Heart left ventricle (tissue), 13 donors: ENCODE results near the gene TLE2.

Source experiments
- CTCF ChIP-seq, 12 donors: fragments of 200-600 bp; sonication (generic) in 4 of 12; IDR thresholded peaks; one replicate each; pipeline versions ENCODE4 v1.5.0 to v1.8.0; 2018 to 2022; ENCODE audit warnings: antibody characterized with exemption in 12 of 12, mild to moderate bottlenecking in 5 of 12
- POLR2A ChIP-seq, 2 donors: fragments of 450-650 bp; IDR thresholded peaks; one replicate each; pipeline ENCODE4 v1.6.1; 2017; ENCODE audit warnings: antibody characterized with exemption in 2 of 2, mild to moderate bottlenecking in 2 of 2, moderate library complexity in 2 of 2
- donor health status: ischemic (EF 13 %, LVEDD 7.1; RV severe dilation, severe dysfunction).
- donor health status: DM: no; HTN: yes; CAD: no.
- donor health status: DM: no; HTN: no; CAD: no.
- donor health status: ischemic (EF 25% LVEDD 6.9; RV normal size, moderate dysfunction).
- donor health status: ischemic (EF 25% LVEDD 5.7; RV mildly dilated, moderate dysfunction).
- donor health status: ischemic (EF 35%, LVEDD 5.7; RV mildly dilated, moderate dysfunction).
- donor health status: nonischemic (EF 11% LVEDD 7.7; RV severe dilation, severe dysfunction).
- donor health status: DM: yes; HTN: yes; CAD: no.
- donor health status: PGD.
- donor health status: ischemic (EF 29% LVEDD 5.4; RV normal size, mild dysfunction).
- donor health status: nonischemic (EF 23%, LVEDD 6.1; RV moderate dilation, normal function).

- no peak for TF ChIP-seq CTCF (IDR thresholded peaks at IDR 0.05)
- no peak for TF ChIP-seq POLR2A (IDR thresholded peaks at IDR 0.05)
Measured at GRCh38 chr19:2993579-2993978, 35.5 kb downstream of the TLE2 start.
